ENCODE results near the gene STX8.

DNA sequence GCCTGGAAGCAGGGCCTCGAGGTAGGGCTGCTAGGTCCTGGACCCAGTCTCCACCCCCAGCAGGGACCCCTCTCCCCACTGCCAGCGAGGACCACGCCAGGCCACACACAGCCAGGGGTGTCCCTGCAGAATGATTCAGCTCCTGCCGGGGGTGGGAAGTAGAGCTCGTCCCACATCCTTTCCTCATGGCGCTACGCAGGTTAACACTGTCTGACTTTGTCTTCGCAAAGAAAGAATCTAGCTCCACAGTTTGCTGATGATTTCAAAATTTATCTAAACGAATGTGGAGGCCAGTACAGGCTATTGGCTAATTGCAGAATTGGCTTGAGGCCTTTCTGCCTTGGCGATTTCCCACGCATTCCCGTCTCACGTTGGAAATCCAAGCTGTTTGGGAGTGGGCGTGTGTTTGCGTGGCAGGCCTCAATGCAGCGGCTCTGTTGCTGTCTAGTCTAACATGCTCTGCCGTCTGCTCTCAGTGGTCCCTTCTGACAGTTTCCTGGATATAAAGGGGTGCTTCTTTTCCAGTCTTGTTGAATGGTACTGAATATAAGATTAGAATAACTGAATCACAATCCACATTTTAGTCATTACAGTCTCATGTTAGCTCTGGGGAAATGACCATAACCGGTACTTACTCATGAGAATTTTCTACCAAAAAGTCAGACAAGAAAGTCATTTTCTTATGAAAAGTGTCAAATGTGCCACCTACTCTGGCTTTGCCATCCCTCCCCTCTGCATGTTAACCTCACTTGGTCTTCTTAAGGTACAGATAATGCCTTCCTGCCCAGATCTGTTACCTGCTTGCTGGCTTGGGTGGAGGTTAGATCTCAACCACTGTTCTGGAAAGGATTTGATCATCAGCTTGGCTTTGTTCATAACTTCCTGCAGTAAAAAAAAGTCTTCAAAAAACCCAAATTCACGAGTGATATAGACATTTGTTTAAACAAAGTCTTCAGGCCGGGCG, 301.9 kb downstream of the STX8 start:
- TF ChIP-seq, protein P1, sequence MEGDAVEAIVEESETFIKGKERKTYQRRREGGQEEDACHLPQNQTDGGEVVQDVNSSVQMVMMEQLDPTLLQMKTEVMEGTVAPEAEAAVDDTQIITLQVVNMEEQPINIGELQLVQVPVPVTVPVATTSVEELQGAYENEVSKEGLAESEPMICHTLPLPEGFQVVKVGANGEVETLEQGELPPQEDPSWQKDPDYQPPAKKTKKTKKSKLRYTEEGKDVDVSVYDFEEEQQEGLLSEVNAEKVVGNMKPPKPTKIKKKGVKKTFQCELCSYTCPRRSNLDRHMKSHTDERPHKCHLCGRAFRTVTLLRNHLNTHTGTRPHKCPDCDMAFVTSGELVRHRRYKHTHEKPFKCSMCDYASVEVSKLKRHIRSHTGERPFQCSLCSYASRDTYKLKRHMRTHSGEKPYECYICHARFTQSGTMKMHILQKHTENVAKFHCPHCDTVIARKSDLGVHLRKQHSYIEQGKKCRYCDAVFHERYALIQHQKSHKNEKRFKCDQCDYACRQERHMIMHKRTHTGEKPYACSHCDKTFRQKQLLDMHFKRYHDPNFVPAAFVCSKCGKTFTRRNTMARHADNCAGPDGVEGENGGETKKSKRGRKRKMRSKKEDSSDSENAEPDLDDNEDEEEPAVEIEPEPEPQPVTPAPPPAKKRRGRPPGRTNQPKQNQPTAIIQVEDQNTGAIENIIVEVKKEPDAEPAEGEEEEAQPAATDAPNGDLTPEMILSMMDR (IDR thresholded peaks at IDR 0.05): no peak
- TF ChIP-seq POLR2A (IDR thresholded peaks at IDR 0.05): no peak

All from Peyer's patch (tissue), 4 donors.